ENCODE measurements around the gene WDPCP.
"Not testable (repeated sequence)": the region's sequence is repeated elsewhere in the genome, so short reads cannot be mapped to it uniquely, and the experiment has no call there.

Gene WDPCP

GRCh38 chr2:63346411-63346810, 241.9 kb downstream of the WDPCP start:
- no peak for DNase-seq

GRCh38 chr2:63345285-63345633, 243.0 kb downstream of the WDPCP start:
- no peak for DNase-seq

DNA sequence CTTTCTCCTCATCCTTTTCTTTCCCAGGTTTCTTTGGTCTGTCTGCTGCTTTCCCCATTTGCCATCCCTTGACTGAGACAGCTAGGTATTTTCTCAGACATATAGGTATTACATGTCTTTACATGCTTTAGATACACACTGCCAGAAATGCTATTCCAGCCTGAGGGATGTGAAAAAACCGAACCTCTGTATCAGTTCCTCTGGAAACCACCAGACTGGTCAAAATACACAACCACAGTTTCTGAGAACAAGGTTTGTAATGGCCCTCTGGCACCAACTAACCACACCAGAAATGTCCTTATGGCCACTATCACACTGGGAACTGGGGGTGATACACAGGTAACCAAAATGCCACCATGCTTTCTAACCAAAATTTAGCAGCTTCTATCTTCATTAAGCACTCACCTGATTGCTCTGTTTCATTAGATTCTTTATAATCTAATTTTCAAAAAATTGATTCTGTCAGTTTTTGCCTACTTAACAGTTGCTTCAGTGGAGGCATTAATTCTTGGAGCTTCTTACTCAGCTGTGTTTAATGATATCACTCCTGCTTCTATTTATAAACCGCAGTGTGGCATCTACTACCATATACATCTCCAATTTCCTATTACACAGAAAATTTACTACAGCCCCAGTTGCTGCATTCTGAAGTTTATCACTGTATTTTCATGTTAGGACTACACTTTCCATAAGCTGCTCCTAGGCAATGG, 243.5 kb downstream of the WDPCP start:
- no peak for DNase-seq

GRCh38 chr2:63343397-63344109, 244.7 kb downstream of the WDPCP start:
- DNase-seq = no peak

DNA sequence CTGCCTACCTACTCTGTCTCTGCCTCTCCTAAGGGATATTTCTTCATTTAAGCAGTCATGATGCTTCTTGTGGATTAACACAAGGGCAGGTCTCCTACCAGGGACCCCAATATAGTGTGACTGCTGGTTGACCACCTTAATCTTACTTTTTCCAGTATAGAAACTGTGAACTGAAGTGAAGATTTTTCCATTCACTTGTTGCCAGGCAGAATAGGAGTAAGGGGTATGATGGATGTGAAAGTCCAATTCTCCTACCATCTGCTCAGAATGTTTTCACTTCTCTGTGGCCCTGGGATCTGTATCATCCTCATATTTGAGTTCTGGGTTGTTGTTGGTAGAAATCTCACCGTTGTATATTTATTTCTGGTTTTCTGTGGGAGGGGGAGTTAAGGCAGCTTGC, 247.8 kb downstream of the WDPCP start:
- no peak for DNase-seq

GRCh38 chr2:63334910-63335309, 253.4 kb downstream of the WDPCP start:
- DNase-seq = no peak

DNA sequence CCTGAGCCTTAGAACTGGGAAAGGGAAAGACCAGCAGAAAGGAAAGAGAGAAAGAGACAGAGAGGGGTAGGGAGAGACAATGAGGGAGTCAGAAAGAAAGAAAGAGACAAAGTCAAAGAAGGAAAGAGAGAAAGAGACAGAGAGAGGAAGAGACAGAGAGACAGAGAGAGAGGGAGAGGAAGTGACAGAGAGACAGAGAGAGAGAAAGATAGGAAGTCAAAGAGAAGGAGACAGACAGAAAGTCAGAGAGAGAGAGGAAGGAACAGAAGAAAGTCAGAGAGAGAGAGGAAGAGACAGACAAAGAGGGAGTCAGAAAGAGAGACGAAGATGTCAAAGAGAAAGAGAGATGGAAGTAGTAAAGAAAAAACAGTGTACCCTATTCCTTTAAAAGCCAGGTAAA, 261.8 kb downstream of the WDPCP start:
- no peak for DNase-seq

GRCh38 chr2:63323662-63324061, 264.6 kb downstream of the WDPCP start:
- DNase-seq = not testable (repeated sequence)

- DNase-seq = not testable (repeated sequence)
Observed at GRCh38 chr2:63321973-63322372, 266.3 kb downstream of the WDPCP start.

DNA sequence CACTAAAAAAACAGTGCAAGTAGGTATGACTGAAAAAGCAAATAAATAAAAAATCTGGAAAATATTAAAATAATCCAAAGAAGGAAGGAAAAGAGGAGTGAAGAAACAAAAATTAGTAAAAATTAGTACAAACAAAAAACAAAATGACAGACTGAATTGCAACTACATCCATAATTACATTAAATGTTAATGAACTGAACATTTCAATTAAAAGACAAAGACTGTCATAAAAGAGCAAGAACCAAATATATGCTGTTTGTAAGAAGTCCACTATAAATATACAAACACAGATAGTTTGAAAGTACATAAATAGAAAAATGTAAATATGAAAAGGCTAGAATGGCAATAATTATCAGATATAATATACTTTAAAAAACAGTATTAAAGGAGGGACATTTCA, 267.6 kb downstream of the WDPCP start:
- no peak for DNase-seq

- DNase-seq = no peak
Observed at GRCh38 chr2:63310614-63311013, 277.7 kb downstream of the WDPCP start.

DNA sequence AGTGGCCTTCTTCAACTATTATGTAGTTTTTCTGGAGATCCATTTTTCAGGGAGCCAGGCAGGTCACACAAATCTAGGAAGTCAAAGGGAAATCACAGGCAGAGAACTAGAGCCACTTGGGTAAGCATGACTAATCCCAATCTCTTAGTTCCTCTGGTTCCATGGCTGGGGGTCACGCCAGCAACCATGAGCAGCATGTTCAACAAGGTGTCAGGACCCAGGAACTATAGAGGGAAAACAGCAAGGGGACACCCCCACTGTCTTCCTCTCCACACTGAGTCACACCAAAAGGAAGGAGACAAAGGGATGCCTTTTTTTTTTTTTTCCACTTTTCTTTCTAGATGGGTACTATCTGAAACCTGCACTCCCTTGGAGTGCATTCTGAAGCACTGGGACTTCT, 286.8 kb downstream of the WDPCP start:
- DNase-seq = no peak

- peak; percentile 17 for DNase-seq
Observed at GRCh38 chr2:63300835-63301234, 287.4 kb downstream of the WDPCP start.

DNA sequence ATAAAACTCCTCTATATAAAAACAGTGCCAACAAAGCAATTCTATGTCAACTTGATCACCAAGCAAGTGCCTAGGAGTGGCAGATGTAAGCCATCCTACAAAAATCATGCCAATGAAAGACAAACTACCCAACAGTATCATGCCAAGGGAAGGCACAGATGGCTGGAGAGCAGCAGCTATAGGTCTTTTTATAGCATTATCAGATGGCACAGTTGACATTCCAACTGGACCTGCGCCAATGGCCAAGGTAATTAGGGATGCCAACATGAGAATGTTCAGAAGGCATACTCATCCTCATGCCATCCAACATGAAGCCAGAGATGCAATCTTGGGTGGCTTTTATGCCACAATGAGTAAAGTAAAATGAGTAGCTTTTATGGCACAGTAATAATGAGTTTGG, 300.3 kb downstream of the WDPCP start:
- no peak for DNase-seq

DNA sequence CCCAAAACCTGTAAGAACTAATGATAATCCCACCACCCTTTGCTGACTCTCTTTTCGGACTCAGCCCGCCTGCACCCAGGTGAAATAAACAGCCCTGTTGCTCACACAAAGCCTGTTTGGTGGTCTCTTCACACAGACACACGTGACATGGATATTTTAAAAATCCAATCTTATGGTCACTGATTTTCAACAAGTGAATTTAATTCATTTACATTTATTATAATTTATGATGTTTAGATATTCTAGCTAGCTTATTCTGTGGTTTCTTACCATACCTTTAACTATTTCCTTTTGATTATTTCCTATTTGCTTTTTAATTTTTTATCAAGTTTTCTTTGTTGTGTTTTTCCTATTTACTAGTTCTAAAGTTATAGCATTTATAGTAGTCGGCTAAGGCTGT, 301.8 kb downstream of the WDPCP start:
- not testable (repeated sequence) for DNase-seq

DNA sequence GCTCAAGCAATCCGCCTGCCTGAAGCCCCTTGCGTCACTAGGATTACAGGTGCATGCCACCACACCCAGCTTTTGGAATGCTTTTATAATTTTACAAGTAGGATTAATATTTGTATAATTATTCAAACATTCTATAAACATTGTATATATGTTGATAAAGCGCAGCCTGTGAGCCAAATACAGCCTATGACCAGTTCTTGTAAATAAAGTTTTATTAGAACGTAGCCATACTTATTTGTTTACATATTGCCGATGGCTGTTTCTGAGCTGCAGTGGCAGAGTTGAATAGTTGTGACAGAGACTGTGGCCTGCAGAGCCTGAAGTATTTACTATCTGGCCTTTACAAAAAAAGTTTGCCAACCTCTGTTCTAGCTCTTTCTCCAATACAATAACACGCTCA, 305.0 kb downstream of the WDPCP start:
- DNase-seq = no peak

DNA sequence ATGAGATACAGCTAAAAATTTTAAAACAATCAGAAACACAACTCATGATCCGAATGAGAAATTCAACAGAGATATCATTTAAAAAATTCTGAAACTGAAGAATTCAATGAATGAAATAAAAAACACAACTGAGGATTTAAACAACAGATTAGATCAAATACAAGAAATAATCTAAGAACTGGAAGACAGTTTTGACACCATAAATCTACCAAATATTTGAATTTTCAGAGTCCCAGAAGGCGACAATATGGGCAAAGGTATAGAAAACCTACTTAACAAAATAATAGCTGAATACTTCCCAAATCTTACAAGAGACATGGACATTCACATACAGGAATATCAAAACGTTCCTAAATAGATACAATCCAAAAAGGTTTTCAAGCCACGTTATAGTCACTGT, 315.7 kb downstream of the WDPCP start:
- no peak for DNase-seq

DNA sequence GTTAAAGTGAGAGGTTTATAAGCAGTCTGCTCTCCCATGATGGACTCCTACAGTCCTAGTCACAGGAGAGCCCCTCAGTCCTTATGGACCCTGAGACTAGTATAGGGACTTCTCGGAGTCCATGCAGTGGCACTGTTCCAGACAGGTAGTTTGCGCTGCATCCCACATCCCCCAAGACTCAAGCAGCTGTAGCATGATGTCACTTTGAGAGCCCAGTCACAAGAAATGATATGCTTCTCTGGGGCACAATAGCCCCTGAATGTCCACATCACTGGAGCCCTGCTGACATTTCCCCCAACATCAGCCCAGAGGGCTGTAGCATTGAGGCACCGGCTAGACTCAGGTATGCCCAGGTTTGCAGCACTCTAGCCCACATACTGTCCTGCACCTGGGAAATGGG, 317.6 kb downstream of the WDPCP start:
- no peak for DNase-seq

DNA sequence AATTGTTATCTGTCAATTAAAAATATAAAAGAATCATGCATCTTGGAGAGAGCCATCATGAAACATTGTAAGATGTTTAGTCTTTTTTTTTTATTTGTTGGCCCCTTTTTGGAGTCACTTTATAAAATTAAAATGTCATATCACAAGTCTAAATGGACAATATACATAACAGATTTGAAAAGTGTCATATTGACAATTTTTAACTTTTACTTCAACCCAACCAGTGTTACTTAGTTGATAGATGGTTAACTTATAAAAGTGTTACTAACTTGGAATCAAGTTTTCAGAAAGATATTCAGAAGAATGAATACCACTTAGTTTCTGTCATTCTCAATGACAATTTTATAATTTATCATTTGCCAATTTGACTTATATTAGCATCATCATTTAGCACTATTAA, 319.3 kb downstream of the WDPCP start:
- no peak for DNase-seq

GRCh38 chr2:63261137-63261621, 327.1 kb downstream of the WDPCP start:
- DNase-seq = no peak

GRCh38 chr2:63257473-63257872, 330.8 kb downstream of the WDPCP start:
- no peak for DNase-seq

DNA sequence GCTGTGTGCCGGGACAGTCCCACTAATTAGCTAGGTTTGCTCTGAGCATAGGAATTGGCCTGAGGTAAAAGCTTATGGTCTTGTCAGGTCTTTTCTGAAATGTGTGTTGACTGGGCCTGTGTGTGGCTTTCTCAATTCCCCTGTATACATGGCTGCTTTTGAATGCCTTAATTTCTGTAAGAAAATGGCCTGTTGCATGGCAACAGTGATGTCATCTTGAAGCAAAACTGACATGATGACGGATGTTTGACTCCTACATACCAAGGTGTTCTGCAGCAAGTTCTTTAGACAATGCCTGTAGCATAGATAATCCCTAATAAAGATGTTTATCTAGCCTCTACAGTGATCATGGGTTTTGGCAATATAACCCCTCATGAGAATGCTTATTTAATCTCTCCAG, 339.1 kb downstream of the WDPCP start:
- no peak for DNase-seq

- no peak for DNase-seq
Observed at GRCh38 chr2:63242747-63243146, 345.5 kb downstream of the WDPCP start.

- no peak for DNase-seq
Observed at GRCh38 chr2:63225964-63226686, 362.2 kb downstream of the WDPCP start.
